HL-60 (cell line): ENCODE results near the gene NRXN3.
"Not testable (repeated sequence)": the region's sequence is repeated elsewhere in the genome, so short reads cannot be mapped to it uniquely, and the experiment has no call there.

Source experiments
- DNase-seq, 2 experiments: peaks; one replicate each; pipeline ENCODE4 v3.0.0-alpha.2; 2010 to 2020; ENCODE audit warnings: low read depth in 1 of 2, low spot score in 1 of 2
- H3K27ac ChIP-seq: fragments of 250-450 bp; sonication (Bioruptor Pico); replicated peaks from 2 replicates; pipeline ENCODE4 v1.5.1; 2020; ENCODE audit warnings: mild to moderate bottlenecking, moderate library complexity
- H3K27me3 ChIP-seq: fragments of 250-450 bp; sonication (Bioruptor Pico); 2 replicates; pipeline ENCODE4 v1.5.1; 2021; ENCODE audit warnings: mild to moderate bottlenecking, moderate library complexity; ENCODE audit not compliant: insufficient read depth, poor library complexity, severe bottlenecking
- H3K4me3 ChIP-seq: replicated peaks from 2 replicates; pipeline ENCODE4 v1.5.1; 2011; ENCODE audit warnings: mild to moderate bottlenecking, control low read depth, low read length; ENCODE audit not compliant: insufficient read depth
- GABPA ChIP-seq: IDR thresholded peaks from 2 replicates; pipeline ENCODE4 v1.6.1; 2012; ENCODE audit warnings: low read depth
- POLR2AphosphoS5 ChIP-seq: IDR thresholded peaks from 2 replicates; pipeline ENCODE4 v1.6.1; 2012; ENCODE audit warnings: low read depth
- SPI1 ChIP-seq: IDR thresholded peaks from 2 replicates; pipeline ENCODE4 v1.6.1; 2012; ENCODE audit warnings: low read depth, mild to moderate bottlenecking, borderline replicate concordance
- TF ChIP-seq, protein P1 (sequence below): IDR thresholded peaks from 2 replicates; pipeline ENCODE4 v1.6.1; 2012; ENCODE audit warnings: low read depth; ENCODE audit not compliant: insufficient replicate concordance
- TF ChIP-seq, protein P2 (sequence below): IDR thresholded peaks from one replicate; pipeline ENCODE4 v1.5.1; 2011; ENCODE audit warnings: low read length, control low read depth, inconsistent platforms; ENCODE audit not compliant: insufficient read depth

The NRXN3 gene

DNA sequence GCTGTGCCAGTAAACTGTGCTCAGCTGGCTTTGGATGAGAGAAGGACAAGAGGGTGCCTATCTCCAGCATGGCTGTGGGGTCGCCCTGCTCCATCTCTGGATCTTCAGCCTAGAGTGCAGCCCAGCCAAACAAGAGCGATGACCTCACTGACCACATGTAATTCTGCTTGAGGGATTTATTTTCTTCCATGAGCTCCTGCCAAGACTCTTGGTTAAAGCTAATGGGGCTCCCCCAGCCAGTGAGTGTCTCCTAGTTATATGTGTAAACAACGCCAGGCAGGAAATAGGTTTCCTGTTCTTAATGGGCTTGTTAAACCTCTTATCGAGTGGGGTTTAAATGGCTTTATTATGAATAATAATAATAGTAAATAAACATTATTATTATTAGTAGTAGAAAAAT, 397.2 kb downstream of the NRXN3 start:
- no peak overlapping the region for H3K4me3 ChIP-seq
- TF ChIP-seq POLR2AphosphoS5 = no peak
- TF ChIP-seq, protein P1, sequence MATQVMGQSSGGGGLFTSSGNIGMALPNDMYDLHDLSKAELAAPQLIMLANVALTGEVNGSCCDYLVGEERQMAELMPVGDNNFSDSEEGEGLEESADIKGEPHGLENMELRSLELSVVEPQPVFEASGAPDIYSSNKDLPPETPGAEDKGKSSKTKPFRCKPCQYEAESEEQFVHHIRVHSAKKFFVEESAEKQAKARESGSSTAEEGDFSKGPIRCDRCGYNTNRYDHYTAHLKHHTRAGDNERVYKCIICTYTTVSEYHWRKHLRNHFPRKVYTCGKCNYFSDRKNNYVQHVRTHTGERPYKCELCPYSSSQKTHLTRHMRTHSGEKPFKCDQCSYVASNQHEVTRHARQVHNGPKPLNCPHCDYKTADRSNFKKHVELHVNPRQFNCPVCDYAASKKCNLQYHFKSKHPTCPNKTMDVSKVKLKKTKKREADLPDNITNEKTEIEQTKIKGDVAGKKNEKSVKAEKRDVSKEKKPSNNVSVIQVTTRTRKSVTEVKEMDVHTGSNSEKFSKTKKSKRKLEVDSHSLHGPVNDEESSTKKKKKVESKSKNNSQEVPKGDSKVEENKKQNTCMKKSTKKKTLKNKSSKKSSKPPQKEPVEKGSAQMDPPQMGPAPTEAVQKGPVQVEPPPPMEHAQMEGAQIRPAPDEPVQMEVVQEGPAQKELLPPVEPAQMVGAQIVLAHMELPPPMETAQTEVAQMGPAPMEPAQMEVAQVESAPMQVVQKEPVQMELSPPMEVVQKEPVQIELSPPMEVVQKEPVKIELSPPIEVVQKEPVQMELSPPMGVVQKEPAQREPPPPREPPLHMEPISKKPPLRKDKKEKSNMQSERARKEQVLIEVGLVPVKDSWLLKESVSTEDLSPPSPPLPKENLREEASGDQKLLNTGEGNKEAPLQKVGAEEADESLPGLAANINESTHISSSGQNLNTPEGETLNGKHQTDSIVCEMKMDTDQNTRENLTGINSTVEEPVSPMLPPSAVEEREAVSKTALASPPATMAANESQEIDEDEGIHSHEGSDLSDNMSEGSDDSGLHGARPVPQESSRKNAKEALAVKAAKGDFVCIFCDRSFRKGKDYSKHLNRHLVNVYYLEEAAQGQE = no peak
- no peaks in the 10 kb centered on the region for H3K27me3 ChIP-seq
- DNase-seq = no peak
- no peak overlapping the region for H3K27ac ChIP-seq

DNA sequence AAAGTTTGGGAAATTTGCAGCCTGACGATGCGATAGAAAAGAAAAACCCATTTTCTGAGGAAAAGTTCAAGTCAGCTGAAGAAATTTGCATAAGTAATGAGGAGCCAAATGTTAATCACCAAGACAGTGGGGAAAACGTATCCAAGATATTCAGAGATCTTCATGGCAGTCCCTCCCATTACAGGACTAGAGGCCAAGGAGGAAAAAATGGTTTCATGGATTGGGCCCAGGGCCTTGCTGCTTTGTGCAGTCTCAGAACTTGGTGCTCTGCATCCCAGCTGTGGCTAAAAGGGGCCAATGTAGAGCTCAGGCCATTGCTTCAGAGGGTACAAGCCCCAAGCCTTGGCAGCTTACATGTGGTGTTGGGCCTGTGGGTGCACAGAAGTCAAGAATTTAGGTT, 403.6 kb downstream of the NRXN3 start:
- not testable (repeated sequence) for H3K27me3 ChIP-seq, DNase-seq, H3K4me3 ChIP-seq, H3K27ac ChIP-seq

DNA sequence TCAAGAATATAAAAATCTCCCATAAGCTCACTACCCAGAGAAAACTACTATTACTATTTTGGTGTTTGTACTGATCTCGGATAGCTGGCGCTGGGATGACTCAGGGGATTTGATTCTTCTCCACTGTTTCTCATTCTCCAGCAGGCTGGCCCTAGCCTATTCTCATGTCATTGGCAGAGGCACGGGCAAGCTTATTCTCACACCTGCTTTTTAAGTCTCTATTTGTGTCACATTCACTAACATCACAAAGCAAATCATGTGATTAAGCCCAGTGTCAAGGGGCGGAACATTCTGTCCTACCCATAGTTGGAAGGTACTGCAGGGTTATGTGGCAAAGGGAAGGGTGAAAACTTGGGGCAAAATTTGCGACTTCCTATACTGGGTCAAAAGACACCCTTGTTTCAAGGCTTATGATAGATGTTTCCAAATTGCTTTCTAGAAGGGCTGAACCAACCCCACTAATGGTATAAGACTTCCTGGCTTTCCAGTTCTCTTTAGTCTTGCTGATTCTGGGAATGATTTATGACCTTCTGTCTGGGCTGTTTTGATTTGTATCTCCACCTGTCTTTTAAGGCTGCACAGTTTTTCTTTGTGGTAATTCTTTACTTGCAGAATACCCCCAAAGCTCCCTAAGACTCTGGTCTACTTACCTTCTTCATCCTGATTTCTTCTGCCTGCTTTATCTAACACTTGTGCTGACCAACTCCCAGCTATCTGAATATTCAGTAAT, 406.4 kb downstream of the NRXN3 start:
- TF ChIP-seq, protein P2, sequence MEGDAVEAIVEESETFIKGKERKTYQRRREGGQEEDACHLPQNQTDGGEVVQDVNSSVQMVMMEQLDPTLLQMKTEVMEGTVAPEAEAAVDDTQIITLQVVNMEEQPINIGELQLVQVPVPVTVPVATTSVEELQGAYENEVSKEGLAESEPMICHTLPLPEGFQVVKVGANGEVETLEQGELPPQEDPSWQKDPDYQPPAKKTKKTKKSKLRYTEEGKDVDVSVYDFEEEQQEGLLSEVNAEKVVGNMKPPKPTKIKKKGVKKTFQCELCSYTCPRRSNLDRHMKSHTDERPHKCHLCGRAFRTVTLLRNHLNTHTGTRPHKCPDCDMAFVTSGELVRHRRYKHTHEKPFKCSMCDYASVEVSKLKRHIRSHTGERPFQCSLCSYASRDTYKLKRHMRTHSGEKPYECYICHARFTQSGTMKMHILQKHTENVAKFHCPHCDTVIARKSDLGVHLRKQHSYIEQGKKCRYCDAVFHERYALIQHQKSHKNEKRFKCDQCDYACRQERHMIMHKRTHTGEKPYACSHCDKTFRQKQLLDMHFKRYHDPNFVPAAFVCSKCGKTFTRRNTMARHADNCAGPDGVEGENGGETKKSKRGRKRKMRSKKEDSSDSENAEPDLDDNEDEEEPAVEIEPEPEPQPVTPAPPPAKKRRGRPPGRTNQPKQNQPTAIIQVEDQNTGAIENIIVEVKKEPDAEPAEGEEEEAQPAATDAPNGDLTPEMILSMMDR = no peak
- TF ChIP-seq GABPA (no peak), SPI1 (no peak), POLR2AphosphoS5 (no peak)
- TF ChIP-seq, protein P1 = no peak
- Histone ChIP-seq H3K27ac (no peak overlapping the region), H3K4me3 (no peak overlapping the region), H3K27me3 (no peaks in the 10 kb centered on the region)
- DNase-seq = no peak

DNA sequence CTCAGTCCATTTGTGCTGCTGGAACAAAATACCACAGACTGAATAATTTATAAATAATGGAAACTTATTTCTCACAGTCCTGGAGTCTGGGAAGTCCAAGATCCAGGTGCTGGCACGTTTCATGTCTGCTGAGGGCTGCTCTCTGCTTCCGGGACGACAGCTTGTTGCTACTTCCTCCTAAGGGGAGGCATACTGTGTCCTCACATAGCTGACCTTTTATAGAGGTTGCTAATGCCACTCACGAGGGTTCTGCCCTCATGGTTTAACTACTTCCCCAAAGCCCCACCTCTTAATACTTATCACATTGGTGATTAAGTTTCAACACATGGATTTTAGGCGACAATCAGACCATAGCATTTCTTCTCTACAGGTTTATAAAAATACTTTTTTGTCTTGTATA, 411.1 kb downstream of the NRXN3 start:
- H3K4me3 ChIP-seq = no peak overlapping the region
- peak in 1 of 2 experiments; percentile 8 for DNase-seq
- no peak overlapping the region for H3K27ac ChIP-seq
- TF ChIP-seq, protein P2 = no peak
- TF ChIP-seq POLR2AphosphoS5 (no peak), GABPA (no peak), SPI1 (no peak)
- TF ChIP-seq, protein P1 = no peak
- H3K27me3 ChIP-seq = no peaks in the 10 kb centered on the region
